GM18868 (cell line): Measurements from ENCODE around the gene AP2A2.

ENCODE experiments used
- ATAC-seq: cut with Tn5 transposase; IDR thresholded peaks from one replicate; pipeline ENCODE4 v1.9.1; 2021; ENCODE audit warnings: mild to moderate bottlenecking, moderate library complexity; ENCODE audit not compliant: unreplicated experiment

Gene AP2A2

GRCh38 chr11:925496-926301, at the start of gene AP2A2:
Gene AP2A2, plus strand, starts transcription at chr11:925870. Its CDS starts 152 bp downstream, at chr11:926022.
- peak; percentile 67 for ATAC-seq

DNA sequence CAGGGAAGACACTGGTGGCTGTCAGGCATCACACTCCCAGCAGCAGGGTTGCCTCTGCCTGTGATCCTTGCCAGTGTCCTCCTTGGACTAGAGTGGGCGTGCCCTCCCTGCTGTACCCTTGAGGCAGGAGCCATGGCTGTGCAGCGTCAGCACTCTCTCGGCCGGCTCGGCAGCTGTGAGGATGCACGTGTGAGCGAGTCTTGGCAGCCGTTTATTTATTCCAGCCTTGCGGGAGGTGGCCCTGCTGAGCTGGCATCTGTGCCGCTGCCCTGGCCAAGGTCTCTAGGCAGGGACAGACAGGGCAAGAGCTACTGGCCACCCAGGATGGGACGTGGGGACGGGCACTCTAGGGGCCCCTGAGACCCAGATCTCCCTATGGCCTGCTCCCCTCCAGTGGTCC, 49.1 kb upstream of the AP2A2 start:
- ATAC-seq, result no peak

DNA sequence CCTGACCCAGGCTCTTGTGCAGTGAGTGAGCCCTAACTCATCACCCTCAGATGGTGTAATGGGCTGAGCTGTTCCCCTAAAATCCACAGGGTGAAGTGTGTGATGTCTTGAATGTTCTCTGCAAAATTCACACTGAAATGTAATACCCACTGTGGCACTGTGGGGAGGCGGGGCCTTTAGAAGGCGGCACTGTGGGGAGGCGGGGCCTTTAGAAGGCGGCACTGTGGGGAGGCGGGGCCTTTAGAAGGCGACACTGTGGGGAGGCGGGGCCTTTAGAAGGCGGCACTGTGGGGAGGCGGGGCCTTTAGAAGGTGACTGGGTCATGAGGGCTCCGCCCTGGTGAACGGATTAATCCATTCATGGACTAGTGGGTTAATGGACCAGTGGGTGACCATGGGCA, 48.1 kb upstream of the AP2A2 start:
- no peak for ATAC-seq

DNA sequence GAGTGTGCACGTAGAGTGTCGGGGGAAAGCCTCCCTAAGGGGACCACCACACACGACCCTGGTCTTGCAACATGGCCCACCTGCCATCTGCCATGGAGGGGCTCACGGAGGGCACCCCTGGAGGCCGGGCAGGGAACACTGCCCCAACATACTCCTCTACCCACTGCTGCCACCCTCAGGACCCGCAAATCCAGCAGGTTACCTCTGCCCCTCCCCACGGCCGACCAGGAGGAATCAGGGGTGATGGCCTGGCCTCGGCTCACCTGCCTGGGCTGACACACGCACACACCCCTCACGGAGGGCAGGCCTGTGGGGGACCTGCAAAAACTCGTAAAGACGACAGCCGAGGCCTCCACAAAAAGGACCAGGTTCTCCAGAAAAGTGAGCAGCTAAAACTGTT, 45.2 kb upstream of the AP2A2 start:
- no peak for ATAC-seq

- no peak for ATAC-seq
Measured at GRCh38 chr11:882596-882995, 43.1 kb upstream of the AP2A2 start.

GRCh38 chr11:883527-883926, 42.1 kb upstream of the AP2A2 start:
- no peak for ATAC-seq

GRCh38 chr11:884578-885070, 41.0 kb upstream of the AP2A2 start:
- no peak for ATAC-seq

- ATAC-seq, result no peak
Measured at GRCh38 chr11:886568-886967, 39.1 kb upstream of the AP2A2 start.

DNA sequence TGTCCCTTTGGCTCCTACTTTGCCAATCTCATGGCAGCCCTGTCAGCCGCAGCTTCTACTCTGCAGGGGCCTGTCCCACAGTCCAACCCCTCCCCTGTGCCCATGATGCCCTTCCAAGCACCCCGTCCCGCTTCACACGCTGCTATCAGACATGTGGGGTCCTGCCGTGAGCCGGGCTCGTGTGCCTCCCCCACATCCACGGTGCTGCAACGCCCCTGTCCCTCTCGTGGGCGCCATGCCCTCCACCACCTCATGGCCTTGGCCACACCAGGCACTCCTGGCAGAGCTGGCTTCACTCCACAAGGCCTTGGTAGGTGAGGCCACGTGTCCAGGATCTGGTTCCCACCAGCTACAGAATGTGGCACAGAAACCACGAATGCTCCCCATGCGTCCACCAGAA, 38.1 kb upstream of the AP2A2 start:
- no peak for ATAC-seq

- ATAC-seq, result no peak
Measured at GRCh38 chr11:888310-889212, 37.1 kb upstream of the AP2A2 start.

GRCh38 chr11:889257-889656, 36.4 kb upstream of the AP2A2 start:
- ATAC-seq, result no peak

GRCh38 chr11:889687-890475, 35.8 kb upstream of the AP2A2 start:
- no peak for ATAC-seq

GRCh38 chr11:890794-891540, 34.7 kb upstream of the AP2A2 start:
- no peak for ATAC-seq

GRCh38 chr11:893008-893654, 32.5 kb upstream of the AP2A2 start:
- no peak for ATAC-seq

GRCh38 chr11:894575-895201, 31.0 kb upstream of the AP2A2 start:
- ATAC-seq, result no peak

DNA sequence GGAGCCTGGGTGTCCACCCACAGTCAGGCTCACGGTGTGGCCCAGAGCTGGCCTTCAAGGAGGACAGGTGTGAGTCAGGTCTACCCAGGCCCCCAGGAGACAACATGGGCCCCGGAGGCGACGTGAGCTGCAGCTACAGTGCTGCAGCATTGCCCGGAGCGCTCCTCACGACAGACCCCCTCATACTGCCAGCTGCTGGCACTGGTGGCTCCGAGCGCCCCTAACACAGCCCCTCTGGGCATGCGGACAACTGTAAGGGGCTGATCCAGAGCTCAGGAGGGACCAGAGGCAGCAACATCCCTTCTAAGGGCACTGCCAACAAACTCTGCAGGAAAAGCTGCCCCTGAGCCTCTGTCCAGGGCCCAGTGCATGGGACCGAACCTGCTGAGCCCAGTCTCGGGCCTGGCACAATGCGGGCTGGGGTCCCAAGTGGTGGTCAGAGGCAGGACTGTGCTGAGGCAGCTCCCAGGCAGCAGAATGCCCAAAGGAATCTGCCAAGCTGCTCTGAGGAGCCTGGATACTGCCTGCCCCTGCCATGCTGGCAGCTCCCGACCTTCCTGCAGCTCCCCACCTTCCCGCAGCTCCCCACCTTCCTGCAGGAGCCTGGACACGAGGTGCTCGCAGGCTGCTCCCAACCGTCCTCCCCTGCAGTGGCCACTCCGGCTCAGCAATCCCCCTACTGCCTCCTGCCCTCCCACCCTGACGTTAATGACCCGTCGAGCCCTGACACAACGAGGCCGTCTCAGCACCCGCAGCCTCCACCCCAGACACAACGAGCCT, 30.1 kb upstream of the AP2A2 start:
- ATAC-seq, result no peak

- ATAC-seq, result no peak
Measured at GRCh38 chr11:897253-898142, 28.2 kb upstream of the AP2A2 start.

DNA sequence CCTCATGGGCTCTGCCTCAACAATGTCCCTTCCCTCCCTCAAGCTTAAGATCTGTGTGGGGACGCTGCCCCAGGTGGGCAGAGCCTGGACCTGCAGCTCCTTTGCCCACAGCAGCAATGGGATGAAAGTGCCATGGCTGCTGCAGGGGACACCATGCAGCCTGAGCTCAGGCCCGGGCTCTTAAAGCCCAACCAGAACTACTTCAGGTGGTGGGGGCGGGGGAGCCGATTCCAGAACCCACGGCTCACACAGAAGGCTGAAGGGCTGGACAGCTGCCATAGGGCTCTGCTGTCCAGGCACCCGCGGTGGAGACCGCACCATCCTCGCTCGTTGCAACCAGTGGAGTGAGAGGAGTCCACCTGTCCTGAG, 27.5 kb upstream of the AP2A2 start:
- no peak for ATAC-seq
